GM23338 (cell line): ENCODE data around the gene XPA. TPM values are rescaled to one million over a fixed set of nuclear protein-coding genes. Genes with fewer than 3 reads are reported as not detected.

Experiments
- ATAC-seq: fragments of 200-7000 bp; cut with Tn5 transposase; 3 replicates; pipeline ENCODE4 v1.9.1; 2020
- DNase-seq: peaks from one replicate; pipeline ENCODE4 v3.0.0-alpha.2; 2015; ENCODE audit warnings: low spot score
- H2AFZ ChIP-seq: fragments of 200-600 bp; sonication (generic); 2 replicates; pipeline ENCODE4 v1.8.0; 2016; ENCODE audit warnings: antibody characterized with exemption, mild to moderate bottlenecking, moderate library complexity
- H3F3A ChIP-seq: fragments of 200-600 bp; sonication (generic); replicated peaks from 2 replicates; pipeline ENCODE4 v1.8.0; 2017; ENCODE audit warnings: antibody characterized with exemption, mixed run types, low read depth
- H3K27ac ChIP-seq: fragments of 200-600 bp; sonication (generic); 2 replicates; pipeline ENCODE4 v1.6.1; 2016; ENCODE audit warnings: low read depth
- H3K27me3 ChIP-seq: fragments of 200-600 bp; sonication (generic); 2 replicates; pipeline ENCODE4 v1.8.0; 2016; ENCODE audit warnings: mild to moderate bottlenecking, mixed run types, moderate library complexity; ENCODE audit not compliant: insufficient read depth
- H3K36me3 ChIP-seq: fragments of 200-600 bp; sonication (generic); 2 replicates; pipeline ENCODE4 v1.8.0; 2016; ENCODE audit warnings: mild to moderate bottlenecking; ENCODE audit not compliant: insufficient read depth
- H3K4me1 ChIP-seq: fragments of 200-600 bp; sonication (generic); 2 replicates; pipeline ENCODE4 v1.8.0; 2016; ENCODE audit warnings: mild to moderate bottlenecking, moderate library complexity; ENCODE audit not compliant: insufficient read depth
- H3K4me2 ChIP-seq: fragments of 200-600 bp; sonication (generic); 2 replicates; pipeline ENCODE4 v1.7.1; 2017; ENCODE audit warnings: mixed run types
- H3K4me3 ChIP-seq: fragments of 200-600 bp; sonication (generic); 2 replicates; pipeline ENCODE4 v1.6.1; 2016; ENCODE audit warnings: mixed run types
- H3K79me2 ChIP-seq: fragments of 200-600 bp; sonication (generic); replicated peaks from 2 replicates; pipeline ENCODE4 v1.8.0; 2017; ENCODE audit warnings: mild to moderate bottlenecking; ENCODE audit not compliant: insufficient read depth
- H3K9me2 ChIP-seq: fragments of 200-600 bp; sonication (generic); 2 replicates; pipeline ENCODE4 v1.8.0; 2017; ENCODE audit not compliant: insufficient read depth
- H4K20me1 ChIP-seq: fragments of 200-600 bp; sonication (generic); replicated peaks from 2 replicates; pipeline ENCODE4 v1.8.0; 2017; ENCODE audit warnings: mild to moderate bottlenecking; ENCODE audit not compliant: insufficient read depth
- H3K27ac Mint-ChIP-seq: 2 replicates; pipeline ENCODE4 v1.8.0; 2020; ENCODE audit warnings: inconsistent platforms, mild to moderate bottlenecking, moderate library complexity, mixed read lengths
- H3K27me3 Mint-ChIP-seq: 3 replicates; pipeline ENCODE4 v1.8.0; 2022; ENCODE audit warnings: low read depth, mild to moderate bottlenecking, moderate library complexity, mixed read lengths, inconsistent platforms; ENCODE audit not compliant: insufficient read depth, poor library complexity
- H3K36me3 Mint-ChIP-seq: 3 replicates; pipeline ENCODE4 v1.8.0; 2021; ENCODE audit warnings: low read depth, mild to moderate bottlenecking, inconsistent platforms, moderate library complexity, mixed read lengths
- H3K4me1 Mint-ChIP-seq: 3 replicates; pipeline ENCODE4 v1.8.0; 2020; ENCODE audit warnings: mild to moderate bottlenecking, inconsistent platforms, mixed read lengths
- H3K4me3 Mint-ChIP-seq: 3 replicates; pipeline ENCODE4 v1.8.0; 2021; ENCODE audit warnings: moderate library complexity, mild to moderate bottlenecking, inconsistent platforms, mixed read lengths
- H3K9me3 Mint-ChIP-seq: 3 replicates; pipeline ENCODE4 v1.8.0; 2020; ENCODE audit warnings: moderate library complexity, mild to moderate bottlenecking, inconsistent platforms, mixed read lengths
- CREB1 ChIP-seq: fragments of 250-450 bp; sonication (Bioruptor Pico); IDR thresholded peaks from 2 replicates; pipeline ENCODE4 v1.5.0; 2020; ENCODE audit warnings: low read depth, mild to moderate bottlenecking, moderate library complexity
- EZH2 ChIP-seq: fragments of 200-600 bp; sonication (generic); IDR thresholded peaks from one replicate; pipeline ENCODE4 v1.8.0; 2017; ENCODE audit warnings: antibody characterized with exemption, mild to moderate bottlenecking, low read depth; ENCODE audit not compliant: unreplicated experiment
- EZH2phosphoT487 ChIP-seq: fragments of 200-600 bp; sonication (generic); IDR thresholded peaks from one replicate; pipeline ENCODE4 v1.8.1; 2018; ENCODE audit warnings: antibody characterized with exemption; ENCODE audit not compliant: unreplicated experiment
- JUNB ChIP-seq: IDR thresholded peaks from one replicate; pipeline ENCODE4 v1.6.1; 2016; ENCODE audit warnings: antibody characterized with exemption; ENCODE audit not compliant: unreplicated experiment
- NANOG ChIP-seq: IDR thresholded peaks from 2 replicates; pipeline ENCODE4 v1.6.1; 2016; ENCODE audit warnings: antibody characterized with exemption, borderline replicate concordance
- POLR2AphosphoS5 ChIP-seq: IDR thresholded peaks from 2 replicates; pipeline ENCODE4 v1.6.1; 2016; ENCODE audit warnings: antibody characterized with exemption, low read depth
- STAT1 ChIP-seq: IDR thresholded peaks from one replicate; pipeline ENCODE4 v1.6.1; 2016; ENCODE audit warnings: antibody characterized with exemption; ENCODE audit not compliant: unreplicated experiment
- ZNF114 ChIP-seq: fragments of 250-450 bp; sonication (Bioruptor Pico); IDR thresholded peaks from 2 replicates; pipeline ENCODE4 v1.5.0; 2020; ENCODE audit warnings: mild to moderate bottlenecking, moderate library complexity
- ZNF331 ChIP-seq: fragments of 250-450 bp; sonication (Bioruptor Pico); IDR thresholded peaks from 2 replicates; pipeline ENCODE4 v1.5.0; 2020; ENCODE audit warnings: low read depth, mild to moderate bottlenecking, moderate library complexity
- polyA plus RNA-seq: library from polyadenylated mRNA; unstranded; fragments of >200 nt; fragmentation: Nextera tagmentation; extraction: Ambion mirVana; gene quantifications from 2 replicates; pipeline ENCODE4 v1.2.1, GENCODE V29; 2016
- total RNA-seq: library from RNA; depleted of rRNA; stranded (reverse); fragments of >200 nt; shearing (Covaris generic); gene quantifications from 2 replicates; pipeline ENCODE4 v1.2.3, GENCODE V29; 2014
- TF ChIP-seq, protein P1 (sequence below): IDR thresholded peaks from 2 replicates; pipeline ENCODE4 v1.6.1; 2016; ENCODE audit warnings: antibody characterized with exemption
- TF ChIP-seq, protein P2 (sequence below): IDR thresholded peaks from one replicate; pipeline ENCODE4 v1.6.1; 2018; ENCODE audit warnings: antibody characterized with exemption; ENCODE audit not compliant: unreplicated experiment
- TF ChIP-seq, protein P3 (sequence below), 2 experiments: fragments of 200-600 bp in 1 of 2; sonication (generic) in 1 of 2; conservative IDR thresholded peaks; 2 replicates each; pipeline versions ENCODE4 v1.5.1 to v1.6.1; 2016 to 2017; ENCODE audit warnings: antibody characterized with exemption in 2 of 2, low read depth in 2 of 2, mild to moderate bottlenecking in 2 of 2, moderate library complexity in 1 of 2
- TF ChIP-seq, protein P4 (sequence below): fragments of 250-450 bp; sonication (Bioruptor Pico); IDR thresholded peaks from 2 replicates; pipeline ENCODE4 v1.5.0; 2020; ENCODE audit warnings: mild to moderate bottlenecking, moderate library complexity

The XPA gene
- total and polyA plus RNA-seq, 2 experiments from 2014 or later = 1.9 to 9.1 TPM

DNA sequence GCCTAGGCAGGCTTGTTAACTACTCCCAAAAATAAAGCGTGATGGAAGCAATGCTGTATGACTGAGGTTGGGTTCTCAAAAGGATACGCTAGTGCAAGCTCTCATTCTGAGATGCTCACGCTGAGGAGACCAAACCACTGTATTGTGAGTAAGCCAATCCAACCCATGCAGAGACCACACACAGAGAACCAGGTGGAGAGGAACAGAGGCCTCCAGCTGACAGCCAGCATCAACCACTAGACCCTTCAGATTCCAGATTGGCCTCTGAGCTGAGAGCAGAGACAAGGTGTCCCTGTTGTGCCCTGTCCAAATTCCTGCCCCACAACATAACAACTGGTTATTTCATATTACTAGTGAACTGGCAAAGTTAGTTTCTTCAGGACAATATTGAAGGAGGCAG is 68.5 kb downstream of the XPA start:
- Mint-ChIP-seq H3K4me3 (no peak overlapping the region), H3K4me1 (peaks cover 20% of the 10 kb centered on the region; the same call in 2 of the 3 replicates), H3K9me3 (peaks cover 3% of the 10 kb centered on the region; the same call in 2 of the 3 replicates), H3K27ac (no peak overlapping the region), H3K36me3 (peaks cover 22% of the 10 kb centered on the region), H3K27me3 (peaks cover 7% of the 10 kb centered on the region)
- H4K20me1 ChIP-seq = peaks cover 11% of the 10 kb centered on the region; the same call in 1 of the 2 replicates
- 0 out of 2 replicates have a peak, but pooled peaks cover 8% of the 10 kb centered on the region for H3K4me1 ChIP-seq
- no peaks in the 10 kb centered on the region for H3K9me2 ChIP-seq
- peaks cover 12% of the 10 kb centered on the region; the same call in 1 of the 2 replicates for H3K36me3 ChIP-seq
- H3K79me2 ChIP-seq = peaks cover 56% of the 10 kb centered on the region
- peak overlapping the region; percentile 29; the same call in 1 of the 2 replicates for H3K4me2 ChIP-seq
- no peak overlapping the region for H3K27ac ChIP-seq
- no peaks in the 10 kb centered on the region for H3K27me3 ChIP-seq
- H3K4me3 ChIP-seq = no peak overlapping the region
- ATAC-seq (peak; percentile 1; the same call in 2 of the 3 replicates), DNase-seq (peak; percentile 46)
- H3F3A ChIP-seq = peaks cover under 1% of the 10 kb centered on the region; the same call in 1 of the 2 replicates
- TF ChIP-seq, protein P1, sequence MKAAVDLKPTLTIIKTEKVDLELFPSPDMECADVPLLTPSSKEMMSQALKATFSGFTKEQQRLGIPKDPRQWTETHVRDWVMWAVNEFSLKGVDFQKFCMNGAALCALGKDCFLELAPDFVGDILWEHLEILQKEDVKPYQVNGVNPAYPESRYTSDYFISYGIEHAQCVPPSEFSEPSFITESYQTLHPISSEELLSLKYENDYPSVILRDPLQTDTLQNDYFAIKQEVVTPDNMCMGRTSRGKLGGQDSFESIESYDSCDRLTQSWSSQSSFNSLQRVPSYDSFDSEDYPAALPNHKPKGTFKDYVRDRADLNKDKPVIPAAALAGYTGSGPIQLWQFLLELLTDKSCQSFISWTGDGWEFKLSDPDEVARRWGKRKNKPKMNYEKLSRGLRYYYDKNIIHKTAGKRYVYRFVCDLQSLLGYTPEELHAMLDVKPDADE = no peak
- TF ChIP-seq STAT1 (no peak), JUNB (no peak), NANOG (no peak), POLR2AphosphoS5 (no peak), EZH2 (no peak), CREB1 (CRISPR knock-in tag) (no peak), EZH2phosphoT487 (no peak), ZNF114 (CRISPR knock-in tag) (no peak), ZNF331 (CRISPR knock-in tag) (no peak)
- TF ChIP-seq, protein P2, sequence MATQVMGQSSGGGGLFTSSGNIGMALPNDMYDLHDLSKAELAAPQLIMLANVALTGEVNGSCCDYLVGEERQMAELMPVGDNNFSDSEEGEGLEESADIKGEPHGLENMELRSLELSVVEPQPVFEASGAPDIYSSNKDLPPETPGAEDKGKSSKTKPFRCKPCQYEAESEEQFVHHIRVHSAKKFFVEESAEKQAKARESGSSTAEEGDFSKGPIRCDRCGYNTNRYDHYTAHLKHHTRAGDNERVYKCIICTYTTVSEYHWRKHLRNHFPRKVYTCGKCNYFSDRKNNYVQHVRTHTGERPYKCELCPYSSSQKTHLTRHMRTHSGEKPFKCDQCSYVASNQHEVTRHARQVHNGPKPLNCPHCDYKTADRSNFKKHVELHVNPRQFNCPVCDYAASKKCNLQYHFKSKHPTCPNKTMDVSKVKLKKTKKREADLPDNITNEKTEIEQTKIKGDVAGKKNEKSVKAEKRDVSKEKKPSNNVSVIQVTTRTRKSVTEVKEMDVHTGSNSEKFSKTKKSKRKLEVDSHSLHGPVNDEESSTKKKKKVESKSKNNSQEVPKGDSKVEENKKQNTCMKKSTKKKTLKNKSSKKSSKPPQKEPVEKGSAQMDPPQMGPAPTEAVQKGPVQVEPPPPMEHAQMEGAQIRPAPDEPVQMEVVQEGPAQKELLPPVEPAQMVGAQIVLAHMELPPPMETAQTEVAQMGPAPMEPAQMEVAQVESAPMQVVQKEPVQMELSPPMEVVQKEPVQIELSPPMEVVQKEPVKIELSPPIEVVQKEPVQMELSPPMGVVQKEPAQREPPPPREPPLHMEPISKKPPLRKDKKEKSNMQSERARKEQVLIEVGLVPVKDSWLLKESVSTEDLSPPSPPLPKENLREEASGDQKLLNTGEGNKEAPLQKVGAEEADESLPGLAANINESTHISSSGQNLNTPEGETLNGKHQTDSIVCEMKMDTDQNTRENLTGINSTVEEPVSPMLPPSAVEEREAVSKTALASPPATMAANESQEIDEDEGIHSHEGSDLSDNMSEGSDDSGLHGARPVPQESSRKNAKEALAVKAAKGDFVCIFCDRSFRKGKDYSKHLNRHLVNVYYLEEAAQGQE = no peak
- TF ChIP-seq, protein P3, sequence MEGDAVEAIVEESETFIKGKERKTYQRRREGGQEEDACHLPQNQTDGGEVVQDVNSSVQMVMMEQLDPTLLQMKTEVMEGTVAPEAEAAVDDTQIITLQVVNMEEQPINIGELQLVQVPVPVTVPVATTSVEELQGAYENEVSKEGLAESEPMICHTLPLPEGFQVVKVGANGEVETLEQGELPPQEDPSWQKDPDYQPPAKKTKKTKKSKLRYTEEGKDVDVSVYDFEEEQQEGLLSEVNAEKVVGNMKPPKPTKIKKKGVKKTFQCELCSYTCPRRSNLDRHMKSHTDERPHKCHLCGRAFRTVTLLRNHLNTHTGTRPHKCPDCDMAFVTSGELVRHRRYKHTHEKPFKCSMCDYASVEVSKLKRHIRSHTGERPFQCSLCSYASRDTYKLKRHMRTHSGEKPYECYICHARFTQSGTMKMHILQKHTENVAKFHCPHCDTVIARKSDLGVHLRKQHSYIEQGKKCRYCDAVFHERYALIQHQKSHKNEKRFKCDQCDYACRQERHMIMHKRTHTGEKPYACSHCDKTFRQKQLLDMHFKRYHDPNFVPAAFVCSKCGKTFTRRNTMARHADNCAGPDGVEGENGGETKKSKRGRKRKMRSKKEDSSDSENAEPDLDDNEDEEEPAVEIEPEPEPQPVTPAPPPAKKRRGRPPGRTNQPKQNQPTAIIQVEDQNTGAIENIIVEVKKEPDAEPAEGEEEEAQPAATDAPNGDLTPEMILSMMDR (conservative IDR thresholded peaks at IDR 0.05; ENCODE audit: low read depth in 2 of 2) = no peak
- TF ChIP-seq, protein P4, sequence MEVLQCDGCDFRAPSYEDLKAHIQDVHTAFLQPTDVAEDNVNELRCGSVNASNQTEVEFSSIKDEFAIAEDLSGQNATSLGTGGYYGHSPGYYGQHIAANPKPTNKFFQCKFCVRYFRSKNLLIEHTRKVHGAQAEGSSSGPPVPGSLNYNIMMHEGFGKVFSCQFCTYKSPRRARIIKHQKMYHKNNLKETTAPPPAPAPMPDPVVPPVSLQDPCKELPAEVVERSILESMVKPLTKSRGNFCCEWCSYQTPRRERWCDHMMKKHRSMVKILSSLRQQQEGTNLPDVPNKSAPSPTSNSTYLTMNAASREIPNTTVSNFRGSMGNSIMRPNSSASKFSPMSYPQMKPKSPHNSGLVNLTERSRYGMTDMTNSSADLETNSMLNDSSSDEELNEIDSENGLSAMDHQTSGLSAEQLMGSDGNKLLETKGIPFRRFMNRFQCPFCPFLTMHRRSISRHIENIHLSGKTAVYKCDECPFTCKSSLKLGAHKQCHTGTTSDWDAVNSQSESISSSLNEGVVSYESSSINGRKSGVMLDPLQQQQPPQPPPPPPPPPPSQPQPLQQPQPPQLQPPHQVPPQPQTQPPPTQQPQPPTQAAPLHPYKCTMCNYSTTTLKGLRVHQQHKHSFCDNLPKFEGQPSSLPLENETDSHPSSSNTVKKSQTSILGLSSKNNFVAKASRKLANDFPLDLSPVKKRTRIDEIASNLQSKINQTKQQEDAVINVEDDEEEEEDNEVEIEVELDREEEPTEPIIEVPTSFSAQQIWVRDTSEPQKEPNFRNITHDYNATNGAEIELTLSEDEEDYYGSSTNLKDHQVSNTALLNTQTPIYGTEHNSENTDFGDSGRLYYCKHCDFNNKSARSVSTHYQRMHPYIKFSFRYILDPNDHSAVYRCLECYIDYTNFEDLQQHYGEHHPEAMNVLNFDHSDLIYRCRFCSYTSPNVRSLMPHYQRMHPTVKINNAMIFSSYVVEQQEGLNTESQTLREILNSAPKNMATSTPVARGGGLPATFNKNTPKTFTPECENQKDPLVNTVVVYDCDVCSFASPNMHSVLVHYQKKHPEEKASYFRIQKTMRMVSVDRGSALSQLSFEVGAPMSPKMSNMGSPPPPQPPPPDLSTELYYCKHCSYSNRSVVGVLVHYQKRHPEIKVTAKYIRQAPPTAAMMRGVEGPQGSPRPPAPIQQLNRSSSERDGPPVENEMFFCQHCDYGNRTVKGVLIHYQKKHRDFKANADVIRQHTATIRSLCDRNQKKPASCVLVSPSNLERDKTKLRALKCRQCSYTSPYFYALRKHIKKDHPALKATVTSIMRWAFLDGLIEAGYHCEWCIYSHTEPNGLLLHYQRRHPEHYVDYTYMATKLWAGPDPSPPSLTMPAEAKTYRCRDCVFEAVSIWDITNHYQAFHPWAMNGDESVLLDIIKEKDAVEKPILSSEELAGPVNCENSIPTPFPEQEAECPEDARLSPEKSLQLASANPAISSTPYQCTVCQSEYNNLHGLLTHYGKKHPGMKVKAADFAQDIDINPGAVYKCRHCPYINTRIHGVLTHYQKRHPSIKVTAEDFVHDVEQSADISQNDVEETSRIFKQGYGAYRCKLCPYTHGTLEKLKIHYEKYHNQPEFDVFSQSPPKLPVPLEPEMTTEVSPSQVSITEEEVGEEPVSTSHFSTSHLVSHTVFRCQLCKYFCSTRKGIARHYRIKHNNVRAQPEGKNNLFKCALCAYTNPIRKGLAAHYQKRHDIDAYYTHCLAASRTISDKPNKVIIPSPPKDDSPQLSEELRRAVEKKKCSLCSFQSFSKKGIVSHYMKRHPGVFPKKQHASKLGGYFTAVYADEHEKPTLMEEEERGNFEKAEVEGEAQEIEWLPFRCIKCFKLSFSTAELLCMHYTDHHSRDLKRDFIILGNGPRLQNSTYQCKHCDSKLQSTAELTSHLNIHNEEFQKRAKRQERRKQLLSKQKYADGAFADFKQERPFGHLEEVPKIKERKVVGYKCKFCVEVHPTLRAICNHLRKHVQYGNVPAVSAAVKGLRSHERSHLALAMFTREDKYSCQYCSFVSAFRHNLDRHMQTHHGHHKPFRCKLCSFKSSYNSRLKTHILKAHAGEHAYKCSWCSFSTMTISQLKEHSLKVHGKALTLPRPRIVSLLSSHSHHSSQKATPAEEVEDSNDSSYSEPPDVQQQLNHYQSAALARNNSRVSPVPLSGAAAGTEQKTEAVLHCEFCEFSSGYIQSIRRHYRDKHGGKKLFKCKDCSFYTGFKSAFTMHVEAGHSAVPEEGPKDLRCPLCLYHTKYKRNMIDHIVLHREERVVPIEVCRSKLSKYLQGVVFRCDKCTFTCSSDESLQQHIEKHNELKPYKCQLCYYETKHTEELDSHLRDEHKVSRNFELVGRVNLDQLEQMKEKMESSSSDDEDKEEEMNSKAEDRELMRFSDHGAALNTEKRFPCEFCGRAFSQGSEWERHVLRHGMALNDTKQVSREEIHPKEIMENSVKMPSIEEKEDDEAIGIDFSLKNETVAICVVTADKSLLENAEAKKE = no peak
- H2AFZ ChIP-seq = no peak overlapping the region
